ENCODE measurements around the gene CCDC182.

The CCDC182 gene

DNA sequence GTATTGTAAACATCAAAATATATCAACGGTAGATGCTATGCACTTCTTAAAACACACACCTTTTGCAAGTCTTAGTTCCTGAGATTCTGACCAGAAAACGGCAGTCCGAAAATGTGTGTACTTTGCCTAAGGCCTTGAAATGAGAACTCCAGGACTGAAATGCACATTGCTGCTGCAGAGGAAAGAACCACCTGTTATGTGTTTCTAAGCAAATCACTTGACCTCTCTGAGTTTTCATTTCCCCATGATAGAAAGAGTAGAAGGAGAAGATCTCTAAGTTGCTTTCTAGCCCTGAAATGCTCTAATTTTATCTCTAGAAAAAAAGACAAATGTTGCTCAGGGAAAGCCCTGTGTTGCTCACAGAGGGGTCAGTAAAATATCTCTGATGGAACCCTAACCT, 9.9 kb downstream of the CCDC182 start:
- no peak overlapping the region for H2BK15ac ChIP-seq (ENCODE audit: low read depth, poor library complexity, severe bottlenecking)
- H3K4me3 ChIP-seq (ENCODE audit: insufficient read depth in 1 of 2, low read depth in 1 of 2, low read length in 2 of 2), result no peak overlapping the region
- H2BK120ac ChIP-seq (ENCODE audit: low read depth, low read length), result no peak overlapping the region
- no peaks in the 10 kb centered on the region for H3K9me3 ChIP-seq (ENCODE audit: control insufficient read depth, low read length)
- H2BK5ac ChIP-seq (ENCODE audit: low read depth, low read length, poor library complexity, severe bottlenecking), result no peak overlapping the region
- no peak for DNase-seq
- no peaks in the 10 kb centered on the region for H3K36me3 ChIP-seq (ENCODE audit: control insufficient read depth in 1 of 2, insufficient read depth in 2 of 2, low read depth in 1 of 2, low read length in 2 of 2)
- no peak overlapping the region for H3K9ac ChIP-seq (ENCODE audit: low read length)
- no peak overlapping the region for H4K91ac ChIP-seq (ENCODE audit: low read length)
- H3K4me1 ChIP-seq (ENCODE audit: control insufficient read depth, insufficient read depth, low read depth, low read length), result no peaks in the 10 kb centered on the region
- WGBS, result 90% methylated on average over 3 of the region's 3 CpGs
- H2BK12ac ChIP-seq (ENCODE audit: low read length in 2 of 2), result no peak overlapping the region
- H3K4ac ChIP-seq (ENCODE audit: low read depth in 1 of 2, low read length in 2 of 2), result no peak overlapping the region
- H2AK5ac ChIP-seq (ENCODE audit: low read length, severe bottlenecking), result no peak overlapping the region
- no peak overlapping the region for H4K8ac ChIP-seq (ENCODE audit: low read length)
- no peak overlapping the region for H3K14ac ChIP-seq (ENCODE audit: low read length in 2 of 2)
- H2AFZ ChIP-seq (ENCODE audit: low read depth, low read length), result no peak overlapping the region
- no peak overlapping the region for H3K18ac ChIP-seq (ENCODE audit: low read depth in 1 of 2, low read length in 2 of 2)
- no peak overlapping the region for H3K23ac ChIP-seq (ENCODE audit: low read length in 2 of 2)
- H3K4me2 ChIP-seq (ENCODE audit: low read length, poor library complexity, severe bottlenecking), result no peak overlapping the region
- H3K79me1 ChIP-seq (replicated peaks; ENCODE audit: low read length, poor library complexity, severe bottlenecking), result no peaks in the 10 kb centered on the region
- peaks cover 56 to 74% of the 10 kb centered on the region in 2 experiments for H3K27me3 ChIP-seq (ENCODE audit: control insufficient read depth in 1 of 2, insufficient read depth in 1 of 2, low read length in 2 of 2)
- H3K27ac ChIP-seq (ENCODE audit: low read length, poor library complexity, severe bottlenecking), result no peak overlapping the region

- H3K4me2 ChIP-seq (ENCODE audit: low read length, poor library complexity, severe bottlenecking), result no peak overlapping the region
- WGBS, result 100% methylated on average over 1 of the region's 2 CpGs
- H3K9ac ChIP-seq (ENCODE audit: low read length), result no peak overlapping the region
- no peak overlapping the region for H4K91ac ChIP-seq (ENCODE audit: low read length)
- no peak overlapping the region for H2AK5ac ChIP-seq (ENCODE audit: low read length, severe bottlenecking)
- H2BK15ac ChIP-seq (ENCODE audit: low read depth, poor library complexity, severe bottlenecking), result no peak overlapping the region
- no peaks in the 10 kb centered on the region for H3K9me3 ChIP-seq (ENCODE audit: control insufficient read depth, low read length)
- H2BK12ac ChIP-seq (ENCODE audit: low read length in 2 of 2), result no peak overlapping the region
- H3K4me3 ChIP-seq (ENCODE audit: insufficient read depth in 1 of 2, low read depth in 1 of 2, low read length in 2 of 2), result no peak overlapping the region
- no peak overlapping the region for H2AFZ ChIP-seq (ENCODE audit: low read depth, low read length)
- DNase-seq, result no peak
- H3K79me1 ChIP-seq (replicated peaks; ENCODE audit: low read length, poor library complexity, severe bottlenecking), result no peaks in the 10 kb centered on the region
- no peak overlapping the region for H2BK5ac ChIP-seq (ENCODE audit: low read depth, low read length, poor library complexity, severe bottlenecking)
- no peaks in the 10 kb centered on the region for H3K4me1 ChIP-seq (ENCODE audit: control insufficient read depth, insufficient read depth, low read depth, low read length)
- H3K14ac ChIP-seq (ENCODE audit: low read length in 2 of 2), result no peak overlapping the region
- H3K23ac ChIP-seq (ENCODE audit: low read length in 2 of 2), result no peak overlapping the region
- no peak overlapping the region for H4K8ac ChIP-seq (ENCODE audit: low read length)
- H3K18ac ChIP-seq (ENCODE audit: low read depth in 1 of 2, low read length in 2 of 2), result no peak overlapping the region
- H3K27me3 ChIP-seq (ENCODE audit: control insufficient read depth in 1 of 2, insufficient read depth in 1 of 2, low read length in 2 of 2), result peaks cover 68 to 77% of the 10 kb centered on the region in 2 experiments
- no peaks in the 10 kb centered on the region for H3K36me3 ChIP-seq (ENCODE audit: control insufficient read depth in 1 of 2, insufficient read depth in 2 of 2, low read depth in 1 of 2, low read length in 2 of 2)
- H3K27ac ChIP-seq (ENCODE audit: low read length, poor library complexity, severe bottlenecking), result no peak overlapping the region
- no peak overlapping the region for H2BK120ac ChIP-seq (ENCODE audit: low read depth, low read length)
- no peak overlapping the region for H3K4ac ChIP-seq (ENCODE audit: low read depth in 1 of 2, low read length in 2 of 2)
Observed at GRCh38 chr17:57733085-57733484, 12.0 kb downstream of the CCDC182 start.

GRCh38 chr17:57732062-57732461, 13.0 kb downstream of the CCDC182 start:
- 95% methylated on average over 1 of the region's 3 CpGs for WGBS
- Histone ChIP-seq H3K14ac (ENCODE audit: low read length in 2 of 2) (no peak overlapping the region), H2AFZ (ENCODE audit: low read depth, low read length) (no peak overlapping the region), H2BK120ac (ENCODE audit: low read depth, low read length) (no peak overlapping the region), H3K36me3 (ENCODE audit: control insufficient read depth in 1 of 2, insufficient read depth in 2 of 2, low read depth in 1 of 2, low read length in 2 of 2) (no peaks in the 10 kb centered on the region), H2AK5ac (ENCODE audit: low read length, severe bottlenecking) (no peak overlapping the region), H3K27me3 (ENCODE audit: control insufficient read depth in 1 of 2, insufficient read depth in 1 of 2, low read length in 2 of 2) (peaks cover 76 to 80% of the 10 kb centered on the region in 2 experiments), H2BK15ac (ENCODE audit: low read depth, poor library complexity, severe bottlenecking) (no peak overlapping the region), H3K4ac (ENCODE audit: low read depth in 1 of 2, low read length in 2 of 2) (no peak overlapping the region), H3K4me1 (ENCODE audit: control insufficient read depth, insufficient read depth, low read depth, low read length) (no peaks in the 10 kb centered on the region), H4K8ac (ENCODE audit: low read length) (no peak overlapping the region), H3K9ac (ENCODE audit: low read length) (no peak overlapping the region), H2BK5ac (ENCODE audit: low read depth, low read length, poor library complexity, severe bottlenecking) (no peak overlapping the region), H3K4me2 (ENCODE audit: low read length, poor library complexity, severe bottlenecking) (no peak overlapping the region), H3K18ac (ENCODE audit: low read depth in 1 of 2, low read length in 2 of 2) (no peak overlapping the region), H3K4me3 (ENCODE audit: insufficient read depth in 1 of 2, low read depth in 1 of 2, low read length in 2 of 2) (no peak overlapping the region), H3K79me1 (replicated peaks; ENCODE audit: low read length, poor library complexity, severe bottlenecking) (no peaks in the 10 kb centered on the region), H3K9me3 (ENCODE audit: control insufficient read depth, low read length) (no peaks in the 10 kb centered on the region), H3K27ac (ENCODE audit: low read length, poor library complexity, severe bottlenecking) (no peak overlapping the region), H4K91ac (ENCODE audit: low read length) (no peak overlapping the region), H2BK12ac (ENCODE audit: low read length in 2 of 2) (no peak overlapping the region), H3K23ac (ENCODE audit: low read length in 2 of 2) (no peak overlapping the region)
- no peak for DNase-seq

DNA sequence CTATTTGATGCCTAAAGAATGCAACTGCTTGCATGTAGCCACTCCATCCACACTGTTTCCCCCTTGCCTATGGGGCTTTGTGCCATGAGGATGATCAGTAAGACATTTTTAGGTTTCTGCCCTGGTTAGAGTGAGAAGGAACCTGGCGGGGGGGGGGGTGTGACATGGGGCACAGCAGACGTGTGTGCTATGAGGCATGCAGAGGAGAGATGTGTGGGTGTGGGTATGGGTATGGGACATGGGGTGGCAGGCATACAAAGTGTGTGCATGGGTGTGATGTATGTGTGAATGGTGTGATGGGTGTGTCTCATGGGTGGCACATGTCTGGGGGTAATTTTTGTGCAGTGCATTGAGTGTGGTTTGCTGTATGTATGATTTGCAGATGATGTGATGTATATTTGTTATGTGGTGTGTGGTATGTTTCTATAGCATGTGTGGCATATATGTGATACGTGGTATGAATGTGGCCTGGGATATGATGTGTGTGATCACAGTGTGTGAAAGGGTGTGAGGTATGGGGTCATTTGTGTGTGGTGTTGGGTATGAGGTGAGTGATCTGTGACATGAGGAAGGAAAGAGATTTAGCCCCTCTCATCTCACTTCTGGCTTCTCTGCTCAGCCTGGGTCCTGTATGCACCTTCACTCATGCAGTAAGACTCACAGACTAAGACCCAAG, 14.9 kb downstream of the CCDC182 start:
- no peak overlapping the region for H2BK5ac ChIP-seq (ENCODE audit: low read depth, low read length, poor library complexity, severe bottlenecking)
- no peak overlapping the region for H2AFZ ChIP-seq (ENCODE audit: low read depth, low read length)
- H3K4ac ChIP-seq (ENCODE audit: low read depth in 1 of 2, low read length in 2 of 2), result no peak overlapping the region
- no peak overlapping the region for H3K4me2 ChIP-seq (ENCODE audit: low read length, poor library complexity, severe bottlenecking)
- H3K9ac ChIP-seq (ENCODE audit: low read length), result no peak overlapping the region
- no peaks in the 10 kb centered on the region for H3K4me1 ChIP-seq (ENCODE audit: control insufficient read depth, insufficient read depth, low read depth, low read length)
- H3K27me3 ChIP-seq (ENCODE audit: control insufficient read depth in 1 of 2, insufficient read depth in 1 of 2, low read length in 2 of 2), result peaks cover 73 to 76% of the 10 kb centered on the region in 2 experiments
- H3K79me1 ChIP-seq (replicated peaks; ENCODE audit: low read length, poor library complexity, severe bottlenecking), result no peaks in the 10 kb centered on the region
- H3K9me3 ChIP-seq (ENCODE audit: control insufficient read depth, low read length), result no peaks in the 10 kb centered on the region
- no peak overlapping the region for H3K27ac ChIP-seq (ENCODE audit: low read length, poor library complexity, severe bottlenecking)
- no peak overlapping the region for H4K91ac ChIP-seq (ENCODE audit: low read length)
- H3K18ac ChIP-seq (ENCODE audit: low read depth in 1 of 2, low read length in 2 of 2), result no peak overlapping the region
- no peak overlapping the region for H3K14ac ChIP-seq (ENCODE audit: low read length in 2 of 2)
- H2BK120ac ChIP-seq (ENCODE audit: low read depth, low read length), result no peak overlapping the region
- H4K8ac ChIP-seq (ENCODE audit: low read length), result no peak overlapping the region
- H3K23ac ChIP-seq (ENCODE audit: low read length in 2 of 2), result no peak overlapping the region
- H2BK12ac ChIP-seq (ENCODE audit: low read length in 2 of 2), result no peak overlapping the region
- H2AK5ac ChIP-seq (ENCODE audit: low read length, severe bottlenecking), result no peak overlapping the region
- WGBS, result 80% methylated on average over 3 of the region's 3 CpGs
- no peak overlapping the region for H3K4me3 ChIP-seq (ENCODE audit: insufficient read depth in 1 of 2, low read depth in 1 of 2, low read length in 2 of 2)
- H3K36me3 ChIP-seq (ENCODE audit: control insufficient read depth in 1 of 2, insufficient read depth in 2 of 2, low read depth in 1 of 2, low read length in 2 of 2), result no peaks in the 10 kb centered on the region
- DNase-seq, result no peak
- no peak overlapping the region for H2BK15ac ChIP-seq (ENCODE audit: low read depth, poor library complexity, severe bottlenecking)
